ENCODE results near the gene TPTE2.
"Not testable (repeated sequence)": the region's sequence is repeated elsewhere in the genome, so short reads cannot be mapped to it uniquely, and the experiment has no call there.

Gene TPTE2

DNA sequence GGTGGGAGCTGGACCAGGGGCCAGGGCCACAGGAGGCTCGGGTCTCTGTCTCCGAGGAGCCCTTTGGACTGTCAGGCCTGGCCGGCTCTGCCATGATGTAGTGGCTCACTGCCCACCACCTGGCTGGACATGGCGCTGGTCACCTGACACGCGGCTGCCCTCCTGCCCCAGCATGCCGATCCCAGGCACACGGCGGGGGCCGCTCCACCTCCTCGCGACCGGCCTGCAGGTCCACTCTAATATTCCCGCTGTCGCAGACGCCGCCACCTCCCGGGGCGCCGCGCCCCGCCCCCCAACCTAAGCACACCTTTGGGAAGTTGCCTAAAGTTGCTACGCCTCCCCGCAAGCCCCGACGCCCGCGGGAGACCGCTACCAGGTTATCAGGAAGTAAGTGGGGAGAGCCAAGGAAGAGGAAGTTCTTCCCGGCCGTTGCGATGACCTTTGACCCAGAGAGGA is at the start of gene TPTE2:
Gene TPTE2 (minus strand): TSS at position 406 of the 456 bp plus-strand sequence. CDS start 58,298 bp downstream, outside the sequence.
- not testable (repeated sequence) for DNase-seq (ENCODE audit: low read depth in 4 of 4, low spot score in 1 of 4)

DNA sequence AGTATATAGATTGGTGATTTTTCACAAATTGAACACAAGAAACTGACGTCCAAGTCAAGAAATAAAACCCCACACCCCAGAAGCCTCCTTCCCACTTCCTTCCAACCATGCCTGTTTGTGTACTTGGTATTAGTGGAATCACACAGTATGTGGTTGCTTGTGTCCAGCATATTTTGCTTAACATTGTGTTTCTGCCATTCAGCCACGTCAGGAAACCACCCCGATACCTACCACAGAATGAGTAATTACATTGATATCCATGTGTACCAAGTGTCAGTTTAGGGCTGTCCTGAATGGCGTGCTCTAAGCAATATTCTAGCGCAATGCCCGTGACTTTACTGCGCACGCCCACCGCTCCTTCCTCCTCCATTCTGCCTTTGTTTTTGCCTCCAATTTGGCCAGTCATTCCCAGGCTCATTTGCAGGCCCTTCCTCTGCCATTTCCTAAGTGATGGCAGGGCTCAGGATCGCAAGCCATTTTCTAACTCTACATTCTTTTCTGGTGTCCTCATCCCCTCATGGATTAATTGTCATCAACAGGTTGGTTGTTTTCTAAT is 46.3 kb upstream of the TPTE2 start:
- no peak for DNase-seq (ENCODE audit: low read depth in 4 of 4, low spot score in 1 of 4)

DNA sequence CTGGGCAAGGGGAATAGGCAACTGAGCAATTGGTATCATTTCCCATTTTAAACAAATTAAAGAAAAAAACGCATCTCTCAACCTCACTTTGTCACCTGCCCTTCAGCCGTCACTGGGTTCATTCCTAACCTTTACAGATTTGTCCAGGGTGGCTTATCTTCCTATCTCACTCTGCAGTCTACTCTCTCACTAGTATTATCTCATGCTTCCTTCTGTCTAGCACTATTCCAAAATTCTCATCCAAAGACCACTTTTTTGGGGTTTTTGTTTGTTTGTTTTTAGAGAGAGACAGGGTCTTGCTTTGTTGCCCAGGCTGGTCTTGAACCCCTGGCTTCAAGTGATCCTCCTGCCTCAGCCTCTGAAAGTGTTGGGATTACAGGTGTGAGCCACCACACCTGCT is 45.4 kb upstream of the TPTE2 start:
- DNase-seq (ENCODE audit: low read depth in 4 of 4, low spot score in 1 of 4), result no peak

DNA sequence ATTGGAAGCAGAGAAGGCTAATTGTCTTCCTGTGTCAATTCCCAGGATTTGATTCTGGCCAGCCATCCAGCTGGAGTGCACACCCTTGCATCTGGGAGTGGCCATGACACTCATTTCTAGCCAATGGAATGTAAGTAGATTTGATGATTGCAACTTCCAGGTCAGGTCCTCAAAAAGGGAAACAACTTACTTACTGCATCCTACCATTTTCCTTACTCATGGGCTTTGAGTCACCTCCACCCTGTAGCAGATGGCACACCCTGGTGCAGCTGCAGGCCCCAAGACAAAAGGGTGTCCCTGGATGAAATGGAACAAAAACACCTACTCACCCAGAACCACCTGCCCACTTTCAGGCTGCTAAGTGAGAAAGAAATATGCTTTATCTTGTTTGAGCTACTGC is 44.8 kb upstream of the TPTE2 start:
- DNase-seq (ENCODE audit: low read depth in 4 of 4, low spot score in 1 of 4), result no peak

DNA sequence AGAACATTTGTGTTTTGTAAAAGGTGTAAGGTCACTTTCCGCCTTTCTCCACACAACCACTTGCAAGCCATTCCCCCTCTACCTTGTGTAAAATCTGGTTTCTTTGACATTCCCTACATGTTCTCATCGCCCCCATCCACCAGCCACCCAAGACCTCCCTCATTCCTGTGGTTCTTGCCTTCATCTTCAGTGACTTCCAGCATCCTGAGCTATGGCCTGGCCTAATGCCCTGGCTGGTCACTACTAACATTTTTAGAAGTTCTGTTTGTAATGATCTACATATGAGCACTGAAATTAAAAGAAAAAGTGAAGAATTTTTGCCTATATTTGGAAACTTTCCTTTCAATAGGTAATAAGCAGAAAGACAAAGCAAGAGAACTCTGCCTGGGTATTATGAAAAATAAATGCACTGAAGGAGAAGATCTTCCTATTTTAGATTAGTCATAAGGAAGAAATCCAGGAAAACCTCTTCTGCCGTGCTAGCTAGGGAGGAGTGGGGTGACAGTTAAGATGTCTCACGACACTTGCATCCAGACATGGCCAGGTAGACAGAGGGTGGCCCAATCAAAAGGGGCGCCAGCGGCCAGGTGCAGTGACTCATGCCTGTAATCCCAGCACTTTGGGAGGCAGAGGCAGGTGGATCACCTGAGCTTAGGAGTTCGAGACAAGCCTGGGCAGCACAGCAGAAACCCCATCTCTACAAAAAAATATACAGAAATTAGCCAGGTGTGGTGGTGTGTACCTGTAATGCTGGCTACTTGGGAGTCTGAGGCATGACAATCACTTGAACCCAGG is 44.0 kb upstream of the TPTE2 start:
- no peak for DNase-seq (ENCODE audit: low read depth in 4 of 4, low spot score in 1 of 4)

DNA sequence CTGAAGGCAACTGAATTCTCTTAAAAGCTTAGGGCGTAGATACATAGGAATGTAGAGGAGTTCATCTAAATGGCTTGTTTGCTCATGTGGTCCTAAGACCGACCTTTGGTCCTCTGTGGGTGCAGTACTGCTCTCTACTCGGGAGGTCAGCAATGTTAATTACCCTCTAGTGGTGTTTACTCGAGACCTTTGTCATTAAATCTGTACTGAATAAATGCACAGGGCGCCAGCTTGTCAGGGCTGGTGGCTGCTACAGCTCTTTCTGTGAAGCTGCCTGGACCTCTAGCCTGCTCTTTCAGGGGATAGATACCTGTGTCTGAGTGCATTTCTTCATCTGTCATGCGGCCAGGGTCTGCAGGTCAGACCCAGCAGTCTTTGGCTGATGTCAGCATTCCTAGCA is 43.0 kb upstream of the TPTE2 start:
- DNase-seq (ENCODE audit: low read depth in 4 of 4, low spot score in 1 of 4), result no peak

DNA sequence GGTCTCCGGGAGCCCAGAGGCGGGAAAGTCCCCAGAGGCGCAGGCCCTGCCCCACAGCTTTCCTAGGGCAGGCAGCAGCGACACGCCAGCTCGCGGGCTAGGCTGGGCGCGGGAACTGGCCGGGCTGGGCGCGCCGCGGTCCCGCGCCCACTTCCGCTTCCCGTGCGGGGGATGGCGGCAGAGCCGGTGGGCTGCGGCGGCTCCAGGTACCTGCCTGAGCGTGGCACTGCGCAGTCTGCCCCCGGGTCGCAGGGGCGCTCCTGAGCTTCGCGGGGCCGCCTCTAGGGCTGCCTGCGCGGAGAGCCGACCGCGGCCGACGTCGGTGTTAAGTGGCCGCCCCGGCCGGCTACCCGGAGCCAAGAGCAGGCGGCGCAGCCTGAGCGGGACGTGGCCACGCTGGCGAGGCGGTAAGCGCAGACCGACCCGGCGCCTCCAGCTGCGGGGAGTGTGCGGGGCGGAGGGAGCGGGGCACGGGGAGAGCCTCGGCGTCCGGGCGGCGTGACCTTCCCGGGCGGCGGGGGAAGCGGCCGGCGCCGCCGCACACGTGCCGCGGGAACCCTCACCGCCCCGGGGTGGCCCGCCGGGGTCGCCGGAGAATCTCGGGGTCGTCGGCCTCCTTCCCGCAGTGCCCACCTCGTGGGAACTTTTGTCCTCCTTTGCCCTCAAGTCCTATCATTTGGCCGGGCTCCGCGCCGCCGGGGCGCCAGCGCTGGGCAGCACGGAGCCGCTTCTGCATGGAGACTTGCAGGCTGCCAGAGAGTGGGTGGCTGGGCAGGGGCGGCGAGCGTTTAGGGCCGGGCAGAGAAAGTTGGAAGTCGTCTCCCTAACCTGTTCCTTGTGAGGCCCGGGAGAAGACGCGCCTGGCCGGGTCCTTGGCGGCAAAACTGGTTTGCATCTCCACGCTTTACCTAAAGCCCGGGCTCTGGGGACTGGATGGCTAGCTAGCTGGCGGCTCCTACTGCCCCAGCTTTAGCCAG is 40.7 kb upstream of the TPTE2 start:
- DNase-seq (ENCODE audit: low read depth in 4 of 4, low spot score in 1 of 4), result peak in 2 of 4 experiments; percentile 13 to 31

DNA sequence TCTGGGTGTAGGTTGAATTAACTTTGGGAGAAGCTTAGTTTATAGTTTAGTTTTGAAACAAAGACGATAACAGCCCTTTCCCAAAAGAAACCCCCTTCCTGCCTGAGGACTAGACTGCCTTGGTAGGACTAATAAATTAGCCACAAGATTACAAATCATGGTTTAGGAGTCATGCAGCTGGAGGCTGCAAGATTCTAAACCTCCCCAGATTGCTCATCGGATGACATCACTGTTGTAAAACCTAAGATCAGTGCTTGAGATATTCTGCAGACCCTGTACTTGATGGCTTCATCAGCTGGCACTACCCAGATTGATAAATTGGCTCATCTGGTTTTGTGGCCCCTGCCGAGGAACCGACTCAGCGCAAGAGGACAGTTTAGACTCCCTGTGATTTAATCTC is 36.2 kb upstream of the TPTE2 start:
- DNase-seq (ENCODE audit: low read depth in 4 of 4, low spot score in 1 of 4), result no peak

DNA sequence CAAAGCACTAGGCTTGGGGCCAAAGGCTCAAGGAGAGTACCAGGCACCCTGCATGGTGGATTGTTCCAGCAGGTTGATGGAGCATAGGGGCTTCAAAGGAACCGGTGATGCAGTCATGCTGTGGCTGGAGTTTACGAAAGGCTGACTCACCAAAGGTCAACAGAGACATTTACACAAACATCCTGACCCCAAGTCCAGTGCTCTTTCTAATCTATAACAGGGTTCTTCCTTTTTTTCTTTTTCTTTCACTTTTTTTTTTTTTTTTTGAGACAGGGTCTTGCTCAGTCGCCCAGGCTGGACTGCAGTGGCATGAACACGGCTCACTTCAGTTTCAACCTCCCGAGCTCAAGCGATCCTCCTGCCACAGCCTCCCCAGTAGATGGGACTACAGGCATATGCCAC is 35.6 kb upstream of the TPTE2 start:
- DNase-seq (ENCODE audit: low read depth in 4 of 4, low spot score in 1 of 4), result no peak

DNA sequence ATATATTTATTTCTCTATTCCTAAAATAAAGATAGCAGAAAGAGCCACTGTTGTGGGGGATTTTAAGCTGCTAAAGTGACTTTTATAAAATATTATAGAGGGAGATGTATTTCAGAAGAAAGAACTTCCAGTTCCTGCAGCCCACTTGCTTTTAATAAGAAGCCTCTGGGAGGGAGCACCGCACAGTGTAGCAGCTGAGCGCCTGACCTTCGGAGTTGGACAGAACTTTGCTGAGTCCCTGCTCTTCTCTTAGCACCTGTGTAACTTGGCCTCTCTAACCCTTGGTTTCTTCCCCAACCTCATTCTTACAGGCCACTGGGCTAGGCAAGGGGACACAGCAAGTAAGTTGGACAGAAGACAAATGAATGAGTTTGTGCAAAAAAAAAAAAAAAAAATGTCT is 34.8 kb upstream of the TPTE2 start:
- DNase-seq (ENCODE audit: low read depth in 4 of 4, low spot score in 1 of 4), result no peak

DNA sequence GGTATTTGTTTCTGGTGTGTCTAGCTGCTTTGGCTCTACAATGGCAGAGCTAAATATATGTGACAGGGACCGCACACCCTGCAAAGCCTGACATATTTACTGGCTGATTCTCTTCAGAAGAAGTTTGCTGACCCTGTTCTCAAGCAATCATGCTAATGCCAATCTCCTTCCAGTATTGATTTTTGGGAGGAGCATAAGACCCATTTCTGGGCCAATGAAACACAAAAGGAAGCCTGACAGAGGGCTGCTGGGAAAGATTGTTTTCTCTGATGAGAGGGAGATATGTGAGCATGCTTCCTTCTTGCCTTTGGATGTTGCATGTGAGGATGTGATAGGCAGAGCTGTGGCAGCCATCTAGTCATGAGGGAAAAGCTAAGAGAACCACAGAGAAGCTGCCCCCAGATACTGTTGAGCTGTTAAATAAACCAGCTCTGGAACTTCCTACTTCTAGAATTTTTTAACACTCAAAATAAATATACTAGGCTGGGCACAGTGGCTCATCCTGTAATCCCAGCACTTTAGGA is 31.4 kb upstream of the TPTE2 start:
- no peak for DNase-seq (ENCODE audit: low read depth in 4 of 4, low spot score in 1 of 4)

DNA sequence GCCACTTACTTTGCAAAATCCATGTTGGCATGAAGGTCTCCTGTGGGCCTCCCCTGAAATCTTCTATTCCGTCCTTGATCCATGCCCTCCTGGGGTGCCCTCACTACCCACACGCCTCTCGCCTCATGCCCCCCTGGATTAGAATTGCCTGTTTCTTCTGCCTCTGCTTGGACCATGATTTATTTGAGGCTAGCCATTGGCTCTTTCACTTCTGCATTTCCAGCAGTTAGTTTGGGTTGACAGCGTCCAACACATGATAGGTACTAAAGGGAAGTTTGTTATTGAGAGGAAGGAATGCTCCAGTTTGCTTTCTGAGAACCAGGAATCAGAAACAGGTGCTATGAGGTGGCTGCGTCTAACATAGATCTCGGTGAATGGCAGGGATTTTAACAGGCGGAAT is 30.5 kb upstream of the TPTE2 start:
- no peak for DNase-seq (ENCODE audit: low read depth in 4 of 4, low spot score in 1 of 4)

DNA sequence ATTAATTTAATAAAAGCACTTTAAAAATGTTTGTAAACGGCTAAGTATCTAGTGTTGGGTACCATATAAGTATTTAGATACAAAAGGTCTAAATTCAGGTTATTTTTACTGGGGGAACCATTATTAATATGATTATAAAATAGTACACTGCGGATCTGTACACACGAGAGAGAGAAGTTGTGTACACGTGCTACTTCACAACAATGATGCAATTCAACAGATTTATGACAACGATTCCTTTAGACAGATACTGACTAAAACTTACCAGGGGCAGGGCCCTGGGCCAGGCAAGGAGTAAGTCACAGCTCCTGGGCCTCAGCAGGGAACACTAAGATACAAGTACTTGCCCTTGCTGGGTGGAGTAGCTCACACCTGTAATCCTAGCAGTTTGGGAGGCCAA is 29.1 kb upstream of the TPTE2 start:
- no peak for DNase-seq (ENCODE audit: low read depth in 4 of 4, low spot score in 1 of 4)

DNA sequence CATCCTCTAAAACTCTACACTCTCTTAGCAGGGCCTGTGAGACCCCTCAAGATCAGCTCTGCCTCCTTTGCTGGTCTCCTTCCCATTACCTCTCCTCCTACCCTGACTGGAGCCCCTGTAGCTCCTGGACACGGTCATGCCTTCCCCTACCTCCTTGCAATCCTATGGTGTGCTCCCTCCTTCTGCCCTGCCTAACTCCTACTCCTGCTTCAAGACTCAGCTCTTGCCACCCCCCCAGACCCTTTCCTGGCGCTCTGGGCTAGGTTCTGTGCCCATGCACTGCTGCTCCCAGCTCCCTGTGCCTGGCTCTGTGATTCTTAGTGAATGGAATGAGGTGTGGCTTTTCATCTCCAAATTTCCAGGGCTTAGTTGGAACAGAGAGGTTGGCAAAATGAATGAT is 28.0 kb upstream of the TPTE2 start:
- DNase-seq (ENCODE audit: low read depth in 4 of 4, low spot score in 1 of 4), result no peak

DNA sequence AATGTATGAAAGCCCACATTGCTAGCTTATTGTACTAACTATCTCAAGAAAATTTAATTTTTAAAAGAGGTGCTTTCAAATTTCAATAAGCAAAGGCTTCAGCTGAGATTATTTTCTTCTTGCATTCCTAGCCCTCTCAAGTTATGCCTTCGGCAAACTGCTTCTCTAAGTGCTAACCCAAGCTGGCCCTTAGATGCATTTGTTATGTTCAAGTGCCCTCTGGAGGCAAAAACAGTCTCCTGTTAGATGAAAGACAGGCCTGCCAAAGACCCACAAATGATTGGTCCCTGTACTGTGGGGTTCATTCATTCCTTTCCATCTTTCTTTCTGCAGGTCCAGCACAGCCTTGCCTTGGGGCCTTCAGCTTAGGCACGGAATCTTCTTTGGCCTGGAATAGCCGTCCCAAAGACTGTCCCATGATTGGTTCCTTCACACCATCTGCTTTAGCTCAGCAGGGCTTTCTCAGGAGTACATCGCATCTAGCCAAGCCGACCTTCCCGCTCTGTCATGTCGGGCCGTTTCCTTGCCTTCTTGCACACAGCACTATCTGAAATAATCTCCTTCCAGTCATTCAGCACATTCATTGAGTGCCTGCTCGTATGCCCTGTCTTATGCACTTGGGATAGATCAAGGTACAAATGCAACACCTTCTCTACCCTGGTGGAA is 26.4 kb upstream of the TPTE2 start:
- no peak for DNase-seq (ENCODE audit: low read depth in 4 of 4, low spot score in 1 of 4)

DNA sequence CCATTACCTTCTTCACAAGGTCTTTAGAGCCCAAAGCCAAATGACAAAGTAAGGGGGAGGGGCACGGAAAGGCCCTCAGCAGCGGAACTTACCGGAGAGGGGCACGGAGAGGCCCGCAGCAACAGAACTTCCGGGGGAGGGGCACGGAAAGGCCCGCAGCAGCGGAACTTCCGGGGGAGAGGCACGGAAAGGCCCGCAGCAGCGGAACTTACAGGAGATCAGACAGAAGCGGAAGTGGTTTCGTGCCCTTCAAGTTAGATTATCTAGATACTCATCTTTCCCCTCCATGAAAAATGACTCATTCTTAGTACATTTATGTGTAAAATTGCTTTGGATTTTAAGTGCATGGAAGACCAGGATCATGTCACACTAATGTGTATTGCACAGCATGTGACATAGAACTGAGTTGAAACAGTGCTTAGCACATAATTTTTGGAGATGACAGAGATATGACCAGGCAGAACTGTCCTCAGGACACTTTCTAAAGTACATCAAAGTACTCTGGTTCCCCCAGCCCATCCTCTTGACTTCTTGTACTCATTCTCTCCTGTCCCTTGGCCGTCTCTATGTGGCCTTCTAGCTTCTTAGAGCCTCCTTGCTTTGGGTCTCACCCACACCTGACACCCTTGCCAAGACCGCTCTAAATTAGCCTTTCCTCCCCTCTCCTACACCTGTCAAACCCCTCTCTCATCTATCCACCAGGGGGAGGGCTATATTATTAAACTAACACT is 25.7 kb upstream of the TPTE2 start:
- DNase-seq (ENCODE audit: low read depth in 4 of 4, low spot score in 1 of 4), result peak; percentile 52 to 74 (median 61)

DNA sequence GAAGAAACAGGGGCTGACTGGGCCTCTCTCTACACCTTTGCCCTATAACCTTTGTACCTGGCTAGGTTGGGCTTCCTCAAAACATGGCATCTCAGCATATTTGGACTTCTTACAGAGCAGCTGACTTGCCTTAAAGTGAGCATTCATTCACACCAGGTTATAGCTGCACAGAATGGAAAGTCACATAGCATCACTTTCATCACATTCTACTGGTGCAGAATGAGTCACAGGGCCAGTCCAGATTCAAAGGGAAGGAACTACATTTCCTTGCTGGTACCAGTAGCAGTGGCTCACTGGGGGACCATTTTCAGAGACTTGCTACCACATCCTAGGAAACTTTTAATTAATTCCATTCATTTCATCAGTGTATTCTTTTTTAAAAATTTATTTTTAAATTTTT is 20.3 kb upstream of the TPTE2 start:
- DNase-seq (ENCODE audit: low read depth in 4 of 4, low spot score in 1 of 4), result no peak

DNA sequence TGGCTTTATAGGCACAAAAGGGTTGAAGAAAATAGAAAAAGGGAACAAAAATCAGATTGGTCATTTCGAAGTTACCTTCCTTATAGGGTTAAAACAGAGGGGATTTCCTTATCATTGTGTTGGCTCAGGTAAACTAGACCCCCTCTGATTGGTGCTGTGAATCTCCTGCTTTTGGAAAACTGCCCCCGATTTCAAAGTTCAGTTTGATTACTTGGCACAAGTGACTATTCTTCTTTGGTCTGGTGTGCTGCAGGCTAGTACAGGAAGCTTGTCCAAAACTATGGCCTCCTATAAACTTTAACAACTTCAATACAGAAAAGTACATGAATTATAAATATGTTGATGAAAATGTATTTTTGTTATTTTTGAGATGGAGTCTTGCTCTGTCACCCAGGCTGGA is 13.9 kb upstream of the TPTE2 start:
- no peak for DNase-seq (ENCODE audit: low read depth in 4 of 4, low spot score in 1 of 4)

DNA sequence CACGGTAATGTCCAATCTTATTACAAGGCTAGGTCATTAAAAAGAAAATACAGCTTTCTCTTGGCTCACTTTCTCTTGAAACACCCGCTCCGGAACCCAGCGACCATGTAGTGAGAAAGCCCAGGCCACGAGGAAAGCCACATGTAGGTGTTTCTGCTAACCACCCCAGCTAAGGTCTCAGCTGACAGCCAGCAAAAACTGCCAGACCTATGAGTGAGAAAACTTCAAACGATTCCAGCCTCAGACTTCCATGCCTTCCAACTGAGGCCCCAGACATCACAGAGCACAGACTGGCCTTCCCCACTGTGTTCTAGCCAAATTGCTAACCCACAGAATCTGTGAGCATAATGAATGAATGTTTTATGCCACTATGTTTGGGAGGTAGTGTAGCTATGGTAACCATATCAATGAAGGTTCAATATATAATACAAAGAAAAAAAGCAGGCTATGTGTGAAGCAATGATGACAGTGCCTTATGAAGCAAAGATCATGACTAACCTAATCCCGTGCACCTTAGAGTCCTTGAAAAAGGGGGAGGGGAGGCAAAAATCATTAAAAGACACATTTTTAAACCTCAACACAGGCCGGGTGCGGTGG is 11.9 kb upstream of the TPTE2 start:
- no peak for DNase-seq (ENCODE audit: low read depth in 4 of 4, low spot score in 1 of 4)

DNA sequence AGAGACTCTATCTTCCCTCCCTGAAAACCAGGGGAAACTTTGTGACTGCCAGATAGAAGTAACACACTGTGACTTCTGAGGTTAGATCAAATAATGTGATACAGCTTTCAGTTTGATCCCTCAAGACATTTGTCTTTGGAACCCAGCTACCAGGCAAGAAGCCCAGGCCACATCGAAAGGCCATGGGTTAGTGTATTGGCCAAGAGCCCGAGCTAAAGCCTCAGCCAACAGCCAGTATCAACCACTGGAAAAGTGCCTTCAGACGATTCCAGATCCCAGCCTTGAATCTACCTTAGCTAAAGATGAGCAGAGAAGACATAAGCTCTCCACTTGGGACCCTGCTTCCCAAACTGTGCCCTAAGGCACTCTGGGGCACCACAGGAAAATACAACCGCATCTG is 10.9 kb upstream of the TPTE2 start:
- no peak for DNase-seq (ENCODE audit: low read depth in 4 of 4, low spot score in 1 of 4)

Measured in stimulated activated CD4-positive, alpha-beta T cell treated with anti-CD3 and anti-CD28 coated beads, Interleukin-1b, Interleukin-23, amount 100 ng/mL, for 24 hours (primary cell).